B cell (primary cell): Measurements from ENCODE around the gene TAS1R1. TPM values are rescaled to one million over a fixed set of nuclear protein-coding genes. Genes with fewer than 3 reads are reported as not detected.

ENCODE experiments used
- ATAC-seq: fragments of 200-7000 bp; cut with Tn5 transposase; one replicate; pipeline ENCODE4 v1.10.0; 2021; ENCODE audit warnings: low read depth, mild to moderate bottlenecking, moderate number of reproducible peaks, moderate library complexity
- CTCF ChIA-PET: fragments of 350-600 bp; sonication (Branson Sonifier 250); formaldehyde crosslinking; loops from one replicate; lab custom pipeline; 2021; ENCODE audit warnings: antibody characterized with exemption, inconsistent platforms; lab: Charles Lee
- POLR2A ChIA-PET: fragments of 350-600 bp; sonication (Branson Sonifier 250); formaldehyde crosslinking; loops from one replicate; lab custom pipeline; 2021; ENCODE audit warnings: antibody characterized with exemption; lab: Charles Lee
- DNase-seq: peaks from one replicate; pipeline ENCODE4 v3.0.0; 2013
- H2AFZ ChIP-seq: 2 replicates; pipeline ENCODE4 v1.6.1; 2012; ENCODE audit warnings: mild to moderate bottlenecking, low read depth, low read length; ENCODE audit not compliant: insufficient read depth, poor library complexity, severe bottlenecking
- H3K27ac ChIP-seq, 2 donors: 1 replicate in 1 of 2; 2 replicates in 1 of 2; pipeline ENCODE4 v1.5.1; 2012 to 2013; ENCODE audit warnings: low read length in 2 of 2, mild to moderate bottlenecking in 2 of 2, moderate library complexity in 1 of 2
- H3K27me3 ChIP-seq, 4 experiments: fragments of 200-600 bp in 1 of 4; sonication (generic) in 1 of 4; replicated peaks in 1 of 4; 1 replicate in 2 of 4; 2 replicates in 2 of 4; pipeline versions ENCODE4 v1.6.1 to v1.7.0; 2013 to 2016; ENCODE audit warnings: low read length in 3 of 4, mild to moderate bottlenecking in 2 of 4, mixed read lengths in 1 of 4, moderate library complexity in 1 of 4; ENCODE audit not compliant: insufficient read depth in 4 of 4, control insufficient read depth in 3 of 4; ENCODE audit errors: control extremely low read depth in 1 of 4
- H3K36me3 ChIP-seq, 2 experiments: replicated peaks in 1 of 2; 1 replicate in 1 of 2; 2 replicates in 1 of 2; pipeline versions ENCODE4 v1.6.1 to v1.7.1; 2013; ENCODE audit warnings: low read length in 1 of 2; ENCODE audit not compliant: insufficient read depth in 2 of 2, control insufficient read depth in 1 of 2; ENCODE audit errors: control extremely low read depth in 1 of 2, extremely low read depth in 1 of 2
- H3K4me1 ChIP-seq, 2 donors: fragments of 200-600 bp in 1 of 2; sonication (generic) in 1 of 2; 1 replicate in 1 of 2; 2 replicates in 1 of 2; pipeline versions ENCODE4 v1.5.1 to v1.6.1; 2013 to 2017; ENCODE audit warnings: low read length in 2 of 2; ENCODE audit not compliant: control insufficient read depth in 2 of 2, insufficient read depth in 2 of 2
- H3K4me2 ChIP-seq: replicated peaks from 2 replicates; pipeline ENCODE3; 2012; ENCODE audit warnings: mild to moderate bottlenecking, low read depth, low read length; ENCODE audit not compliant: poor library complexity, severe bottlenecking
- H3K4me3 ChIP-seq, 5 experiments: fragments of 200-600 bp in 1 of 5; sonication (generic) in 1 of 5; 1 replicate in 3 of 5; 2 replicates in 2 of 5; pipeline versions ENCODE4 v1.5.1 to v1.7.0; 2011 to 2016; ENCODE audit warnings: low read length in 4 of 5, mild to moderate bottlenecking in 4 of 5, low read depth in 2 of 5, control low read depth in 1 of 5, moderate library complexity in 1 of 5; ENCODE audit not compliant: insufficient read depth in 1 of 5; ENCODE audit errors: control extremely low read depth in 1 of 5, extremely low read depth in 1 of 5
- H3K79me2 ChIP-seq: fragments of 200-600 bp; sonication (generic); one replicate; pipeline ENCODE4 v1.6.0; 2016; ENCODE audit warnings: low read length; ENCODE audit not compliant: control insufficient read depth, insufficient read depth
- H3K9ac ChIP-seq: fragments of 200-600 bp; sonication (generic); 2 replicates; pipeline ENCODE4 v1.6.1; 2017; ENCODE audit warnings: mild to moderate bottlenecking, low read length, moderate library complexity
- H3K9me3 ChIP-seq, 3 donors: one replicate each; pipeline versions ENCODE4 v1.6.1 to v1.7.1; 2013; ENCODE audit warnings: low read length in 2 of 3; ENCODE audit not compliant: control insufficient read depth in 2 of 3, insufficient read depth in 1 of 3; ENCODE audit errors: control extremely low read depth in 1 of 3
- H4K20me1 ChIP-seq: 2 replicates; pipeline ENCODE4 v1.6.0; 2012; ENCODE audit warnings: mild to moderate bottlenecking, low read length; ENCODE audit not compliant: insufficient read depth, control insufficient read depth, poor library complexity, severe bottlenecking
- H3K27ac Mint-ChIP-seq: one replicate; pipeline ENCODE4 v1.8.0; 2021; ENCODE audit warnings: mixed read lengths
- H3K27me3 Mint-ChIP-seq: one replicate; pipeline ENCODE4 v1.8.0; 2021; ENCODE audit warnings: mixed read lengths
- H3K4me1 Mint-ChIP-seq: one replicate; pipeline ENCODE4 v1.8.0; 2021; ENCODE audit warnings: mixed read lengths
- H3K4me3 Mint-ChIP-seq: one replicate; pipeline ENCODE4 v1.8.0; 2021; ENCODE audit warnings: mixed read lengths
- H3K9me3 Mint-ChIP-seq: one replicate; pipeline ENCODE4 v1.8.0; 2022; ENCODE audit warnings: mixed read lengths; ENCODE audit not compliant: insufficient read depth
- EZH2 ChIP-seq: IDR thresholded peaks from 2 replicates; pipeline ENCODE4 v1.6.1; 2012; ENCODE audit warnings: borderline replicate concordance, low read depth, mild to moderate bottlenecking, moderate library complexity, low read length; ENCODE audit not compliant: insufficient read depth, poor library complexity, severe bottlenecking
- WGBS: methylation state at CpG from one replicate; pipeline ENCODE4 v1.1.5; 2013; ENCODE audit warnings: missing lambda C conversion rate; ENCODE audit not compliant: insufficient coverage; 5-methylcytosine and 5-hydroxymethylcytosine counted together
- intact Hi-C: fragments of 100-400 bp; cut with micrococcal nuclease; formaldehyde crosslinking; loops from one replicate; pipeline ENCODE4 v1.10.0; 2022
- polyA plus RNA-seq: library from polyadenylated mRNA; depleted of rRNA; stranded (reverse); fragments of >200 nt; gene quantifications from 2 replicates; pipeline ENCODE4 v1.2.3, GENCODE V29; 2012
- total RNA-seq, 2 donors: library from RNA; stranded (reverse); fragments of 120-200 nt in 1 of 2; gene quantifications; 1 replicate in 1 of 2; 2 replicates in 1 of 2; pipeline versions ENCODE4 v1.2.3 to v1.2.4, GENCODE V29; 2013 to 2022
- TF ChIP-seq, protein P1 (sequence below): fragments of 200-600 bp; IDR thresholded peaks from one replicate; pipeline ENCODE4 v1.8.0; 2022; ENCODE audit warnings: antibody characterized with exemption, mild to moderate bottlenecking

The TAS1R1 gene
- total and polyA plus RNA-seq, 2 donors (not counting 1 experiment from before 2014, with no cell fraction given) = 0.09 TPM; not detected in 1

DNA sequence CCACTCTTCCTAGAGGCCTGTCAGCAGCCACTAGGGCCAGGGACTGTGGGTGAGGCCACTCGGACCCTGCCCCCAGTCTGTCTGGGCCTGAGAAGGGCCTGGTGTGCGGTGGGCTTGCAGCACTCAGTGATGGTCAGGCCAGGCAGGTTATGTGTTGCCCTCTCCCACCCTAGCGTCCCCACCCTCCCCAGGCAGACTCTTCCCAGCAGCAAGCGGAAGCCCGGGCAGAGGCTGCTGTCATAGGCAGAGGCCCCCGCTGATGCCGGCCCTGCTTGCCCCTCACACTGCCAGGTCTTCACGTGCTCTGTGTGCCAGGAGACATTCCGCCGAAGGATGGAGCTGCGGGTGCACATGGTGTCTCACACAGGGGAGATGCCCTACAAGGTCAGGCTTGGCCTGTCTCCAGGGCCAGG is 31.3 kb downstream of the TAS1R1 start:
- H3K9me3 ChIP-seq = no peaks in the 10 kb centered on the region
- peaks cover 0 to 39% of the 10 kb centered on the region in 2 experiments for H3K36me3 ChIP-seq
- H3K27ac ChIP-seq = no peak overlapping the region
- no peak overlapping the region for H3K4me2 ChIP-seq
- peaks cover 29% of the 10 kb centered on the region for H3K79me2 ChIP-seq
- no peaks in the 10 kb centered on the region for H3K9me3 Mint-ChIP-seq
- no peak overlapping the region for H3K4me3 ChIP-seq
- H3K4me1 Mint-ChIP-seq = peaks cover 20% of the 10 kb centered on the region
- H3K4me1 ChIP-seq = peaks cover 6 to 27% of the 10 kb centered on the region in 2 donors
- no peaks in the 10 kb centered on the region for H3K27me3 ChIP-seq
- ChIA-PET CTCF (no interaction called here), POLR2A (interaction anchor here (0.6 kb wide), 1 partner anchor 28 kb away, joined by 3 read pairs; no protein-coding TSS in a partner anchor)
- peaks cover 49% of the 10 kb centered on the region for H4K20me1 ChIP-seq
- H3K27me3 Mint-ChIP-seq = no peaks in the 10 kb centered on the region
- TF ChIP-seq, protein P1, sequence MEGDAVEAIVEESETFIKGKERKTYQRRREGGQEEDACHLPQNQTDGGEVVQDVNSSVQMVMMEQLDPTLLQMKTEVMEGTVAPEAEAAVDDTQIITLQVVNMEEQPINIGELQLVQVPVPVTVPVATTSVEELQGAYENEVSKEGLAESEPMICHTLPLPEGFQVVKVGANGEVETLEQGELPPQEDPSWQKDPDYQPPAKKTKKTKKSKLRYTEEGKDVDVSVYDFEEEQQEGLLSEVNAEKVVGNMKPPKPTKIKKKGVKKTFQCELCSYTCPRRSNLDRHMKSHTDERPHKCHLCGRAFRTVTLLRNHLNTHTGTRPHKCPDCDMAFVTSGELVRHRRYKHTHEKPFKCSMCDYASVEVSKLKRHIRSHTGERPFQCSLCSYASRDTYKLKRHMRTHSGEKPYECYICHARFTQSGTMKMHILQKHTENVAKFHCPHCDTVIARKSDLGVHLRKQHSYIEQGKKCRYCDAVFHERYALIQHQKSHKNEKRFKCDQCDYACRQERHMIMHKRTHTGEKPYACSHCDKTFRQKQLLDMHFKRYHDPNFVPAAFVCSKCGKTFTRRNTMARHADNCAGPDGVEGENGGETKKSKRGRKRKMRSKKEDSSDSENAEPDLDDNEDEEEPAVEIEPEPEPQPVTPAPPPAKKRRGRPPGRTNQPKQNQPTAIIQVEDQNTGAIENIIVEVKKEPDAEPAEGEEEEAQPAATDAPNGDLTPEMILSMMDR = no peak
- TF ChIP-seq EZH2 = no peak
- intact Hi-C loops = no loop called here
- no peak for DNase-seq
- WGBS = 97% methylated on average over 11 of the region's 11 CpGs
- no peak overlapping the region for H3K4me3 Mint-ChIP-seq
- no peak overlapping the region for H3K9ac ChIP-seq
- H3K27ac Mint-ChIP-seq = no peak overlapping the region
- no peak overlapping the region for H2AFZ ChIP-seq
- ATAC-seq = no peak

DNA sequence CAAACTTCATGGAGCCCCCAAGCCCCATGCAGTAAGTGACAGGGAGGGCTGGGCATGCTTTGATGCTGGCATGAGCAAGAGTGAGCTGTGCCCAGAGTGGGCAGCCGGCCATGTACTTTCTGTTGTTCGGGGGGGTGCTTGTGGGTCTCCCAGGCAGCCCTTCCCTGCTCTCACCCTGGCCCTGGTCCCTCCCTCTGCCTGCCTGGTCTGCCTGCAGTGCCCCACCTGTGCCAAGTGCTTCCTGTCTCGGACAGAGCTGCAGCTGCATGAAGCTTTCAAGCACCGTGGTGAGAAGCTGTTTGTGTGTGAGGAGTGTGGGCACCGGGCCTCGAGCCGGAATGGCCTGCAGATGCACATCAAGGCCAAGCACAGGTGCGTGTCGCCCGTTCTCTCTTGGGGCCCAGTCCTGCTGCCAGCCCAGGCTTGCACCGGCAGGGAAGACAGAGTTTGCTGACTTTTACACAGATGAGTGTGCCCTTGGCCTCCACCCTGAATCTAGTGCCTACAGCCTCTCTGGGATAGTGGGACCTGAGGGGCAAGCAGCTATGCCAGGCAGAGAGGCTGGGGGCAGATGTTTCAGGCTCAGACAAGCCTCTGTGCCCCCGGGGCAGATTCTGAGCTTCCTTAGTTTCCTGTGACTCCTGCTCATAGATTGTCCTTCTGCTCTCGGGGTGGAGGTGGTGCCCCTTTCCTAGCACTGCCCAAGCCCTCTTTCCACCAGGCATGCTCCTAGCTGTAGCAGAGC is 32.3 kb downstream of the TAS1R1 start:
- ChIA-PET CTCF (no interaction called here), POLR2A (interaction anchor here (0.6 kb wide), 1 partner anchor 65 kb away, joined by 8 read pairs; no protein-coding TSS in a partner anchor)
- no peak overlapping the region for H3K4me3 ChIP-seq
- TF ChIP-seq, protein P1 = no peak
- TF ChIP-seq EZH2 = no peak
- DNase-seq = no peak
- H3K27me3 Mint-ChIP-seq = no peaks in the 10 kb centered on the region
- peaks cover 0 to 38% of the 10 kb centered on the region in 2 experiments for H3K36me3 ChIP-seq
- H3K4me1 ChIP-seq = peaks cover 0 to 21% of the 10 kb centered on the region in 2 donors
- H3K9ac ChIP-seq = no peak overlapping the region
- H3K27ac ChIP-seq = no peak overlapping the region
- H3K4me3 Mint-ChIP-seq = no peak overlapping the region
- H3K9me3 ChIP-seq = no peaks in the 10 kb centered on the region
- H3K27ac Mint-ChIP-seq = no peak overlapping the region
- H2AFZ ChIP-seq = no peak overlapping the region
- intact Hi-C loops = no loop called here
- no peak for ATAC-seq
- 21% methylated on average over 13 of the region's 13 CpGs for WGBS
- H3K9me3 Mint-ChIP-seq = no peaks in the 10 kb centered on the region
- peaks cover 22% of the 10 kb centered on the region for H3K79me2 ChIP-seq
- H3K27me3 ChIP-seq = no peaks in the 10 kb centered on the region
- no peak overlapping the region for H3K4me2 ChIP-seq
- peaks cover 10% of the 10 kb centered on the region for H3K4me1 Mint-ChIP-seq
- peaks cover 57% of the 10 kb centered on the region for H4K20me1 ChIP-seq
